ENCODE measurements around the gene ALDH1A1.
"Not testable (repeated sequence)": the region's sequence is repeated elsewhere in the genome, so short reads cannot be mapped to it uniquely, and the experiment has no call there.

Gene ALDH1A1

GRCh38 chr9:72943844-72944462 lies 8.9 kb downstream of the ALDH1A1 start:
- no peak for DNase-seq (ENCODE audit: low spot score)

GRCh38 chr9:72942451-72942850 lies 10.4 kb downstream of the ALDH1A1 start:
- no peak for DNase-seq (ENCODE audit: low spot score)

- not testable (repeated sequence) for DNase-seq (ENCODE audit: low spot score)
Measured at GRCh38 chr9:72939581-72939980, 13.3 kb downstream of the ALDH1A1 start.

- no peak for DNase-seq (ENCODE audit: low spot score)
Measured at GRCh38 chr9:72937545-72937944, 15.3 kb downstream of the ALDH1A1 start.

GRCh38 chr9:72936679-72937078 lies 16.2 kb downstream of the ALDH1A1 start:
- DNase-seq (ENCODE audit: low spot score), result no peak

GRCh38 chr9:72936266-72936665 lies 16.6 kb downstream of the ALDH1A1 start:
- no peak for DNase-seq (ENCODE audit: low spot score)

GRCh38 chr9:72935595-72935994 lies 17.3 kb downstream of the ALDH1A1 start:
- DNase-seq (ENCODE audit: low spot score), result no peak

GRCh38 chr9:72933730-72934665 lies 18.9 kb downstream of the ALDH1A1 start:
- no peak for DNase-seq (ENCODE audit: low spot score)

GRCh38 chr9:72932619-72933018 lies 20.2 kb downstream of the ALDH1A1 start:
- no peak for DNase-seq (ENCODE audit: low spot score)

- no peak for DNase-seq (ENCODE audit: low spot score)
Measured at GRCh38 chr9:72931897-72932296, 21.0 kb downstream of the ALDH1A1 start.

- DNase-seq (ENCODE audit: low spot score), result no peak
Measured at GRCh38 chr9:72931437-72931836, 21.4 kb downstream of the ALDH1A1 start.

- no peak for DNase-seq (ENCODE audit: low spot score)
Measured at GRCh38 chr9:72930828-72931227, 22.0 kb downstream of the ALDH1A1 start.

GRCh38 chr9:72929542-72929941 lies 23.3 kb downstream of the ALDH1A1 start:
- DNase-seq (ENCODE audit: low spot score), result no peak

- no peak for DNase-seq (ENCODE audit: low spot score)
Measured at GRCh38 chr9:72928042-72928507, 24.8 kb downstream of the ALDH1A1 start.

- DNase-seq (ENCODE audit: low spot score), result no peak
Measured at GRCh38 chr9:72926506-72926905, 26.3 kb downstream of the ALDH1A1 start.

GRCh38 chr9:72925891-72926290 lies 27.0 kb downstream of the ALDH1A1 start:
- no peak for DNase-seq (ENCODE audit: low spot score)

- no peak for DNase-seq (ENCODE audit: low spot score)
Measured at GRCh38 chr9:72925126-72925789, 27.6 kb downstream of the ALDH1A1 start.

GRCh38 chr9:72924154-72924790 lies 28.6 kb downstream of the ALDH1A1 start:
- no peak for DNase-seq (ENCODE audit: low spot score)

GRCh38 chr9:72923077-72923476 lies 29.8 kb downstream of the ALDH1A1 start:
- DNase-seq (ENCODE audit: low spot score), result no peak

GRCh38 chr9:72921888-72922654 lies 30.8 kb downstream of the ALDH1A1 start:
- no peak for DNase-seq (ENCODE audit: low spot score)

GRCh38 chr9:72919246-72919945 lies 33.5 kb downstream of the ALDH1A1 start:
- DNase-seq (ENCODE audit: low spot score), result no peak
